Activated CD8-positive, alpha-beta T cell treated with anti-CD3 and anti-CD28 coated beads, Interleukin-2, amount 10 ng/mL, durations not matched to agents 7 days and 5 days (primary cell): ENCODE results near the gene INMT. TPM values are rescaled to one million over a fixed set of nuclear protein-coding genes. Genes with fewer than 3 reads are reported as not detected.
A peak's percentile ranks its signal among the peaks of the same experiment; 100 is the strongest.
"Not testable (repeated sequence)": the region's sequence is repeated elsewhere in the genome, so short reads cannot be mapped to it uniquely, and the experiment has no call there.

Experiments used
- ATAC-seq: fragments of 150-1000 bp; cut with Tn5 transposase; one replicate; pipeline ENCODE4 v1.10.0; 2021; ENCODE audit warnings: moderate library complexity
- CTCF ChIA-PET: fragments of 350-600 bp; sonication (Branson Sonifier 250); formaldehyde crosslinking; loops from one replicate; lab custom pipeline; 2021; ENCODE audit warnings: antibody characterized with exemption; lab: Charles Lee
- POLR2A ChIA-PET: fragments of 350-600 bp; sonication (Branson Sonifier 250); formaldehyde crosslinking; loops from one replicate; lab custom pipeline; 2021; ENCODE audit warnings: antibody characterized with exemption; lab: Charles Lee
- DNase-seq: peaks from one replicate; pipeline ENCODE4 v3.0.0-alpha.2; 2020
- H3K27ac Mint-ChIP-seq: one replicate; pipeline ENCODE4 v1.8.0; 2021; ENCODE audit warnings: mild to moderate bottlenecking, mixed read lengths
- H3K27me3 Mint-ChIP-seq: one replicate; pipeline ENCODE4 v1.8.0; 2021; ENCODE audit warnings: low read depth, mixed read lengths
- H3K36me3 Mint-ChIP-seq: one replicate; pipeline ENCODE4 v1.8.0; 2021; ENCODE audit warnings: low read depth, mixed read lengths
- H3K4me1 Mint-ChIP-seq: one replicate; pipeline ENCODE4 v1.8.0; 2021; ENCODE audit warnings: low read depth, mixed read lengths
- H3K4me3 Mint-ChIP-seq: one replicate; pipeline ENCODE4 v1.8.0; 2021; ENCODE audit warnings: mild to moderate bottlenecking, mixed read lengths
- H3K9me3 Mint-ChIP-seq: one replicate; pipeline ENCODE4 v1.8.0; 2022; ENCODE audit warnings: mixed read lengths; ENCODE audit not compliant: insufficient read depth
- total RNA-seq, 2 experiments: library from RNA; stranded (reverse); gene quantifications; one replicate each; pipeline ENCODE4 v1.2.3, GENCODE V29; 2021

The INMT gene
- total RNA-seq, 2 experiments from 2014 or later: not detected

- Mint-ChIP-seq H3K9me3 (no peaks in the 10 kb centered on the region), H3K27me3 (no peaks in the 10 kb centered on the region), H3K4me3 (no peak overlapping the region), H3K27ac (no peak overlapping the region), H3K36me3 (no peaks in the 10 kb centered on the region), H3K4me1 (no peaks in the 10 kb centered on the region)
- ATAC-seq (no peak), DNase-seq (no peak)
- ChIA-PET CTCF (interaction anchor here (2.1 to 3.9 kb wide), 2 partner anchors 29 to 30 kb away, joined by 5 to 17 read pairs; no protein-coding TSS in a partner anchor), POLR2A (no interaction called here)
These were observed 41.3 kb upstream of the INMT start for GRCh38 chr7:30710669-30711068.

- ChIA-PET POLR2A (no interaction called here), CTCF (no interaction called here)
- Mint-ChIP-seq H3K4me1 (no peaks in the 10 kb centered on the region), H3K4me3 (no peak overlapping the region), H3K27ac (no peak overlapping the region), H3K36me3 (peaks cover 13% of the 10 kb centered on the region), H3K27me3 (no peaks in the 10 kb centered on the region), H3K9me3 (peaks cover 7% of the 10 kb centered on the region)
- ATAC-seq (no peak), DNase-seq (no peak)
These were observed 38.5 kb upstream of the INMT start for GRCh38 chr7:30713392-30713791.

GRCh38 chr7:30714129-30714528, 37.8 kb upstream of the INMT start:
- DNase-seq (no peak), ATAC-seq (no peak)
- ChIA-PET CTCF (no interaction called here), POLR2A (no interaction called here)
- Mint-ChIP-seq H3K4me3 (no peak overlapping the region), H3K27me3 (no peaks in the 10 kb centered on the region), H3K9me3 (peaks cover 10% of the 10 kb centered on the region), H3K4me1 (no peaks in the 10 kb centered on the region), H3K36me3 (peaks cover 20% of the 10 kb centered on the region), H3K27ac (no peak overlapping the region)

GRCh38 chr7:30717181-30717580, 34.8 kb upstream of the INMT start:
- H3K36me3 Mint-ChIP-seq: peaks cover 33% of the 10 kb centered on the region
- no peaks in the 10 kb centered on the region for H3K27me3 Mint-ChIP-seq
- no peak overlapping the region for H3K27ac Mint-ChIP-seq
- H3K4me3 Mint-ChIP-seq: no peak overlapping the region
- DNase-seq (no peak), ATAC-seq (no peak)
- H3K9me3 Mint-ChIP-seq: peaks cover 14% of the 10 kb centered on the region
- ChIA-PET CTCF (interaction anchor here (1.4 kb wide), 1 partner anchor 10 kb away, joined by 5 read pairs; no protein-coding TSS in a partner anchor), POLR2A (no interaction called here)
- no peaks in the 10 kb centered on the region for H3K4me1 Mint-ChIP-seq

- H3K4me1 Mint-ChIP-seq, ATAC-seq, DNase-seq, CTCF ChIA-PET, H3K4me3 Mint-ChIP-seq, H3K27ac Mint-ChIP-seq, POLR2A ChIA-PET, H3K27me3 Mint-ChIP-seq: not testable (repeated sequence)
- Mint-ChIP-seq H3K36me3 (peaks cover 33% of the 10 kb centered on the region), H3K9me3 (peaks cover 14% of the 10 kb centered on the region)
These were observed 32.5 kb upstream of the INMT start for GRCh38 chr7:30719434-30719833.

GRCh38 chr7:30721211-30721610, 30.7 kb upstream of the INMT start:
- peaks cover 19% of the 10 kb centered on the region for H3K4me1 Mint-ChIP-seq
- H3K27me3 Mint-ChIP-seq: no peaks in the 10 kb centered on the region
- peaks cover 36% of the 10 kb centered on the region for H3K36me3 Mint-ChIP-seq
- DNase-seq: no peak
- H3K27ac Mint-ChIP-seq: no peak overlapping the region
- H3K4me3 Mint-ChIP-seq: no peak overlapping the region
- ChIA-PET CTCF (interaction anchor here (0.7 kb wide), 1 partner anchor 20 kb away, joined by 3 read pairs; no protein-coding TSS in a partner anchor), POLR2A (no interaction called here)
- ATAC-seq: no peak
- peaks cover 14% of the 10 kb centered on the region for H3K9me3 Mint-ChIP-seq

- peaks cover 14% of the 10 kb centered on the region for H3K9me3 Mint-ChIP-seq
- no peaks in the 10 kb centered on the region for H3K27me3 Mint-ChIP-seq
- ATAC-seq: no peak
- H3K36me3 Mint-ChIP-seq: peaks cover 35% of the 10 kb centered on the region
- ChIA-PET CTCF (interaction anchor here (1.3 kb wide), 1 partner anchor 18 kb away, joined by 6 read pairs; no protein-coding TSS in a partner anchor), POLR2A (no interaction called here)
- H3K4me1 Mint-ChIP-seq: peaks cover 29% of the 10 kb centered on the region
- no peak overlapping the region for H3K27ac Mint-ChIP-seq
- H3K4me3 Mint-ChIP-seq: no peak overlapping the region
- DNase-seq: no peak
These were observed 29.7 kb upstream of the INMT start for GRCh38 chr7:30722187-30722586.

GRCh38 chr7:30722671-30723070, 29.3 kb upstream of the INMT start:
- CTCF ChIA-PET: interaction anchor here (1.3 kb wide), 1 partner anchor 17 kb away, joined by 6 read pairs; no protein-coding TSS in a partner anchor
- POLR2A ChIA-PET: no interaction called here
- ATAC-seq (no peak), DNase-seq (no peak)
- Mint-ChIP-seq H3K27me3 (no peaks in the 10 kb centered on the region), H3K4me3 (no peak overlapping the region), H3K27ac (peak overlapping the region; percentile 14), H3K36me3 (peaks cover 32% of the 10 kb centered on the region), H3K9me3 (peaks cover 14% of the 10 kb centered on the region), H3K4me1 (peaks cover 34% of the 10 kb centered on the region)

- ATAC-seq (no peak), DNase-seq (no peak)
- POLR2A ChIA-PET: no interaction called here
- Mint-ChIP-seq H3K4me1 (peaks cover 45% of the 10 kb centered on the region), H3K36me3 (peaks cover 21% of the 10 kb centered on the region), H3K27me3 (no peaks in the 10 kb centered on the region), H3K4me3 (no peak overlapping the region), H3K27ac (no peak overlapping the region), H3K9me3 (peaks cover 4% of the 10 kb centered on the region)
- CTCF ChIA-PET: interaction anchor here (8.8 kb wide), 1 partner anchor 15 kb away, joined by 118 read pairs; no protein-coding TSS in a partner anchor
These were observed 28.2 kb upstream of the INMT start for GRCh38 chr7:30723776-30724175.

GRCh38 chr7:30726296-30727006, 25.5 kb upstream of the INMT start:
- Mint-ChIP-seq H3K27me3 (no peaks in the 10 kb centered on the region), H3K9me3 (no peaks in the 10 kb centered on the region), H3K4me1 (peaks cover 67% of the 10 kb centered on the region), H3K27ac (peak overlapping the region; percentile 99), H3K4me3 (peak overlapping the region; percentile 92), H3K36me3 (peaks cover 5% of the 10 kb centered on the region)
- POLR2A ChIA-PET: interaction anchor here (0.7 to 2.1 kb wide), 5 partner anchors 11 to 132 kb away, joined by 3 to 12 read pairs (median 5); partner anchors contain the start of gene GARS1
- CTCF ChIA-PET: interaction anchor here (0.8 to 8.8 kb wide), 8 partner anchors 9 to 177 kb away, joined by 3 to 118 read pairs (median 4); no protein-coding TSS in a partner anchor
- ATAC-seq: peak; percentile 36
- peak; percentile 51 for DNase-seq

GRCh38 chr7:30727061-30727945, 24.6 kb upstream of the INMT start:
- no peaks in the 10 kb centered on the region for H3K9me3 Mint-ChIP-seq
- peak overlapping the region; percentile 99 for H3K27ac Mint-ChIP-seq
- H3K4me1 Mint-ChIP-seq: peaks cover 70% of the 10 kb centered on the region
- H3K36me3 Mint-ChIP-seq: peaks cover 5% of the 10 kb centered on the region
- no peaks in the 10 kb centered on the region for H3K27me3 Mint-ChIP-seq
- POLR2A ChIA-PET: interaction anchor here (0.5 to 2.1 kb wide), 5 partner anchors 10 to 133 kb away, joined by 3 to 12 read pairs (median 5); partner anchors contain the start of genes CRHR2 and GARS1
- peak overlapping the region; percentile 92 for H3K4me3 Mint-ChIP-seq
- CTCF ChIA-PET: interaction anchor here (0.8 to 8.8 kb wide), 9 partner anchors 9 to 178 kb away, joined by 3 to 118 read pairs (median 3); no protein-coding TSS in a partner anchor
- DNase-seq (peak; percentile 85), ATAC-seq (peak; percentile 89)
